CD4-positive, alpha-beta T cell treated with Interleukin-17A for 4 hours (primary cell): ENCODE measurements around the gene CCDC175.

Experiments used
- DNase-seq: peaks from one replicate; pipeline ENCODE4 v3.0.0-alpha.2; 2020; ENCODE audit warnings: mixed read lengths

CCDC175 gene

GRCh38 chr14:59576332-59577294 lies at the start of gene CCDC175:
Gene CCDC175 (minus strand): TSS chr14:59576812. CDS start chr14:59576775, 37 bp downstream.
- DNase-seq, result peak; percentile 90

DNA sequence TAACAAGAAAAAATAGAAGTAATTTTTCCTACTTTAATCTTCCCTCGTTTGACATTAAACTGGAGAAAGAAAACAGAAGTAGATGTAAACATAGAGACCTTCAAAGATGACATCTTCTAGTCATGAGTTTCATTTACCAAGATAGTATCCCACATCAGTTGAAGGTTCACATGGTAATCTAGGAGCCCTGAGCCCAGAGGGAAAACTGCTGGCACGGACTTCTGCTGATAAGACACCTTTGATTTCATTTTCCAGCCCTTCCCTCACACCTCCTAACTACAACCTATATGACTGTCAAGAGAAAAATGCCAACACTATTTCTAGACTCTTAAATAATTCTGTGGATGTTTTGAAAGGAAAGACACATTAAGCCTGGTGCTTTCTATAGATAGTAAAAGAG lies 46.0 kb upstream of the CCDC175 start:
- DNase-seq, result no peak

- DNase-seq, result no peak
Measured at GRCh38 chr14:59619061-59619460, 42.4 kb upstream of the CCDC175 start.

DNA sequence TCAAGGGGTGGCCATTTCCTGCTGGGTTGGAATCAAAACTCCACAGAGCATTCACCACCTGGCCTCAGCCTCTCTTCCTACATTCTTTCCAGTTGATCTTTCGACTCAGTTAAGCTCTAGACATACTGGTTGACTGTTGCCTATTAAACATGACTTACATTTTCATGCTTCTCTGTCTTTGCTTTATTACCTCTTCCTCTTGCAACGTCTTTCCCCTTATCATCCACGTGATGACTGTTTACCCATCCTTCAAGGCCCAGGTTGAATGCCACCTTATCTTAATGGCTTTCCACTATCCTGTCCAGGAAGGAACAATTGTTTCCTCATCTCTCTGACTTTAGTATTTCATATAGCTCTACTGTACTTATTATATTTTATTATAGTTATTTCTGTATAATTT lies 24.4 kb upstream of the CCDC175 start:
- no peak for DNase-seq

- DNase-seq, result no peak
Measured at GRCh38 chr14:59600211-59600945, 23.8 kb upstream of the CCDC175 start.

- DNase-seq, result no peak
Measured at GRCh38 chr14:59595071-59595470, 18.5 kb upstream of the CCDC175 start.

DNA sequence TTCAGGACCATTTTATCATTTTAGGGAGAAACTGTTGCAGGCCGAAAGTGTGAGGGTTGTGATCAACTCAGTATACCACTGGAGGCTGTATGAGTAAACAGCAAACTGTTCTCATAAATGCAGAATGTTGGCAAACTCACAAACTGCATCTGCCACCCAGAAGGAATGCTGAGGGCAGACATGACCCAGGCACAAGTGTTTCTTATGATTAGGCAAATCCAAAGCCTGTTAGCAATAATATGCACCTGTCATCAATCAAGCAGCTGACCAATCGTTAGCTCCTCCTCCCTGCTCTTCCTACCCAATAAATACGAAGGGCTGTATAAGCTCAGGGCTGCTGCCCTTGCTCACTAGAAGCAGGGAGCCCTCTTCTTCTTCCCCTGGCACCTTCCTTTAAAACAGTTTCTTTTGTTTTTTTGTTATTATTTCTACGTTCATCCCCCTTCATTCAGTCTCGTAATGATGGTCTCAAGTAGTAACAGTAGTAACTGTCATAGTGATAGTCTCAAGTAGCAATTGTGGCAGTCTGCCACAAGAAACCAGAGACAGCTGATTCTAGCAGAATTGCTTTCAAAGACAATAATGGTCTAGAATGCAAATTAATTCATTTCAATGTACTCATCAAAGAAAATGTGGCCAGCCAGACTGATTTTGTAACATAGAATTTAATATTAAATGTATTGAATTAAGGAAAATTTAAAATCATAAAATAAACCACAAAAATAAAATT lies 15.2 kb upstream of the CCDC175 start:
- no peak for DNase-seq

DNA sequence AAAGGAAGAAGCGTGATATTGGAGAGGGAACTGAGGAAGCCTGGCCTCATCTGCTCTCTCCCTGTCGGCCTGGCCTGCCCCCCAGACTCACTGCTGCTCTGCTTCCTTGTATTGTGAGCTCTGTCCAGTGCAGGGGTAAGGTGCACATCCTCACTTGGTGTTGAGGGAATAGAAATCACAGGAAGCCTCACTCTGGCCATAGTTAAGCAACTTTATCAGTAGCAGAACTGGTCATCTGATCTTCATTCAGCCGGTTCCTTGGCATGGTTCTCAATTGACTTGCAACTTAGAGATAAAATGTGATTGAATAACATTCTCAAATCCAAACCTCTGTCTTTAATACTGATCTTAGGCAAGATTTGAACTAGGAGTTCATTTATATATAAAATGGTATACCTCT lies 11.5 kb upstream of the CCDC175 start:
- DNase-seq, result no peak

DNA sequence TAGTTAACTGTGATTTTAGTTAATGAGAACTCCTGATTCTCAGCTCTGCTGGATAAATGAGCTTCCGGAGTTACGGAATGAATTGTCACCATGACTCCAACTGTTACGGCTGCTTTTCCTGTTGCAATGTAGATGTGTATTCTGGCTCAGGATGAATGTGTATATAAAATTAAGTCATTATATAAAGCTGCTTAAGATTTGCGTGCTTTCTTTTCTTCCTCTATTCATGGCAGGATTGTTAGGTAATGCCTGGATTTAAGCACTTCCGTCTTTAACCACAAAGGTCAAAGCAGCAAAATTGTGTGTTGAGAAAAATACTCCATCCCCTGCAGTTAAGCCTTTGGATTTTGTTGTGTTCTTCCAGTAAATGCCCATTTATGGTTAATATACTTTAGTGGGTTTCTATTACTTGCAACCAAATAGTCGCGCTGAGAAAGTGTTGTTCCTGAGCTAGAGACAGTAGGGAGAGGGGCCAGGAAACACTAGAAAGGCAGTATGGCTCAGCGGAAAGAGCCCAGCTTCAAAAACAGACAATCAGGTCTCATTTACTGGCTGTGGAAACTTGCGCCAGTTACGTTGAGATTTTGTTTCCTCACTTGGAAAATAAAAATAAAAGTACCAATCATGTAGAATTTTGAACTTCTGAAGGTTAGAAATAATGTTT lies 9.4 kb upstream of the CCDC175 start:
- no peak for DNase-seq

DNA sequence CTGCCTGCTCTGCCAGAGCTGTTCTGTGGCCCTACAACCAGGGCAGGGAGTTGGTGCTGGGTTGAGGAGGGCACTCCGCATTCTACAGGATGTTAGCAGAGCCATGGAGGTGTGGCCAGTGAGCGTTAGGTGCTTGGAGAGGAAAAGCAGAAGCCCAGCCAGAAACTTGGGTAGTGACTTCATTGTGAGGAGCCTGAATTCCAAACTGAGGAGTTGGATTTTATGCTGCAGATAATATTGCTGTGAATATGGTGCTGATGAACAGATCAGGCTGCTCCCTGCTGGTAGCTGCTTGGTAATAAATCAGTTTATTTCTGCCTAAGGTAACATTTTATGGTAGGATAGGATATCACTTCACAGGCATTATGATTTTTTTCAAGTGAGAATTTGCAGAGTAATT lies 7.1 kb upstream of the CCDC175 start:
- DNase-seq, result no peak

GRCh38 chr14:59582845-59583509 lies 6.4 kb upstream of the CCDC175 start:
- DNase-seq, result no peak

DNA sequence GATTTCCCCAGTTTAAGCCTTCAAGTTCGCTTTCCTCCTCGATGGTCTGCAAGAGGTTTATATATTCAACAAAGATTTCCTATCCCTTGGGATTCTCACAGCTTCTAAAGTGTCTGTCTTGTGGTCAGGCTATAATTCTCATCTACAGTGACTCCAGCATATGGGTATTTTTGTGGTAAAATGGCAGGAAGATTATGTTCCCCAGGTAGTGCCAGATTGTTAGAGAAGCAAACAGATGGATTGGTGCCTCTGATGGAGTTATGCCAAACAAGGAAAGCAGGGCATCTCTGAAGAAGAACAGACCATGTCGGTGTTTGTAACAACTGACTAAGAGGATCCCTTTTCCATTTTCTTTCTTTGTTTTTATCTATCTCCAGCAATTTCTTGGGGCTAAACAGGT lies 5.5 kb upstream of the CCDC175 start:
- no peak for DNase-seq

DNA sequence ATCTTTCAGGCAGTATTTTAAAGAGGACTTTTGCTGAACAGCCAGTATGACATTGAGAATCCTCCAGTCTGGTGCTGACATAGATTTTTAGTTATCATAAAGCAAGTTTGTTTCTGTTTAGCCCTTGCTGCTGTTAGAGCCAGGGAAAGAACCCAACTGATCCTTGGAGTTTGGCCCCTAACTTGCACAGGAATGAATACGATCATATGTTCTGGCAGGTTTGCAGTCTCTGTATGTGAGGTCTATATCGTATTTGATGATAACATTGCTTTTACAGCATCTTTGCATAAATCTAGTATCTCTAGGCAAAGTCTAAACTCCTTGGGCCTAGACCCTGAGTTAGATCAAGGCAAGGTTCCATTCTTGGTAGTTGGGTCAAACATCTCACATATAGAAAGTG lies 4.3 kb upstream of the CCDC175 start:
- no peak for DNase-seq

GRCh38 chr14:59570122-59570521 lies 6.5 kb downstream of the CCDC175 start:
- DNase-seq, result no peak

DNA sequence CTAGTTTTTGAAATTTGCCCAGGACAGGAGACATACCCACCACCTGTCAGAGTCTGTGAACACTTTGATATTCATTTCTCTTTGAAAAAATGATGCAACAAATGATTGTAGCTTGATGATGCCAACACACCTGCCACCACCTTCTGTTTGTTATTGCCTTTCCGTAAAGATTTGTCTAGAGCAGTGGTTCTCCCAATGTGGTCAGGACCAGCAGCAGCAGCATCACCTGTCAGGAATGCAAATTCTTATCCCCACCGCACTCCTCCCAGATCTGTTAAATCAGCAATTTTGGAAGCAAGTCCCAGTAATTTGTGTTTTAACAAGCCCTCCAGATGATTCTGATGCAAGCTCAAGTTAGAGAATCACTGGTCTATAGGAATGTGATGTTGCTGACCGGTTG lies 9.9 kb downstream of the CCDC175 start:
- DNase-seq, result no peak

DNA sequence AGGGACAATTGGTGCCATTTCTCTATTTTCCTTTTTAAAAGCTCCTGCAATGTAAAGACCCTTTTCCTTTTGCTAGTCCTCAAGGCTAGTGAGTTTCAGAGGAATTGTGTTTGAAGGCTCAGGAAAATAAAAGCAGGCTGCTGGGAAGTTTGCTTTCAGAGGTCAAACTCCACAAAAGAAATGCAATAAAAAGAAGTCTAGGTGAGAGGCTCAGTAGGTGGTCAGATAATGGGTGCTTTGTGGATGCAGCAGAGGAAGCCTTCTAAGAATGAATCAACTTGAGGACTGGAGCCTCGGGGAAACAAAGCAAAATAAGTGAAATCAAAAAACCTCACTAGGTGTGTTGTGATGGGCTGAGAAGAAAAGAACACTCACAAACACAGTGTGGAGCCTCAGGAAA lies 10.3 kb downstream of the CCDC175 start:
- no peak for DNase-seq

GRCh38 chr14:59565087-59565486 lies 11.5 kb downstream of the CCDC175 start:
- DNase-seq, result no peak

DNA sequence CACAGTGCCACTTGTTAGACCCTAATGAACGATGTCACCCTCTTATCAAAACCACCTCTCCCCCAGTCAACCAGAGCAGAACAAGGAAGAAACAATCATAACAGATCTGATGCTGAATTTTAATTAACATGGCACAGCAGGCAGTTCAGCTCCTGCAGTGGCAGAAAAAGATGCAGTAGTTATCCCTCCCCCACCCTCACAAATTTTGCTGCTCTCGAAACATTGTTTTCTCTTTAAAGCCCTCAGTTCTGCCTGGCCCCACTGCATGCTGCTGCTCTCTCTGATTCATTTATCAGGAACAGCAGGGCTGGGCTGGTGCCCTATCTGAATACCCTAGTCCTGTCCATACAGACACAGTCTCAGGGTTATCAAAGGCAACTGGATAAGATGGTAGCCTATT lies 12.2 kb downstream of the CCDC175 start:
- DNase-seq, result no peak

DNA sequence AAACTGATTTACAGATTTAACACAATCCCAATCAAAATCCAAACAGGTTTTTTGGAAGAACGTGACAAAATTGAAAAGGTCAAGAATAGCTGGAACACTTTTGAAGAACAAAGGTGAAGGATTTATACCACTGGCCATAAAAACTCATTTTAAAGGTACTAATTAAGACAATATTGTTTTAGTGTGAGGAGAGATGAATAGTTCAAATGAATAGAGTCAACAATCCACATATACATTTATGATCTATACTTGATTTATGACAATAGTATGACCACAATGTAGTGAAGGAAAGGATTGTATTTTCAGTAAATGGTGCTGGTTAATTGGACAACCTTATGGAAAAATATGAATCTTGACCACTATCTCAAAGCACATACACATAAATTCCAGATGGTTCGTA lies 29.3 kb downstream of the CCDC175 start:
- no peak for DNase-seq

DNA sequence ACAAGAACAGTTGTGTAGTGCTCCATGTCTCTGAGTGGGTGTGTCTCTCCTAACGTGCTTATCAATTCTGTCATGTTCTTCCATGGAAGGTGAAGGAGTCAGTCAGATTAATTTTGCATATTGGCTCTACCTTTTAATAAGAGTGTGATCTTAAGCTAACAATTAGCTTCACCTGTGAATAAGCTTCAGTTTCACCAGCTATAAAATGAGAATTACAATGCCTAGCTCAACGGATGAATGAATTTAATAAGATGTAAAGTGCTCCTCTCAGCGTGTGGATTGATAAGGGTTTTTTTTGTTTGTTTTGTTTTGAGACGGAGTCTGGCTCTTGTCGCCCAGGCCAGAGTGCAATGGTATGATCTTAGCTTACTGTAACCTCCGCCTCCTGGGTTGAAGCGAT lies 32.7 kb downstream of the CCDC175 start:
- no peak for DNase-seq

DNA sequence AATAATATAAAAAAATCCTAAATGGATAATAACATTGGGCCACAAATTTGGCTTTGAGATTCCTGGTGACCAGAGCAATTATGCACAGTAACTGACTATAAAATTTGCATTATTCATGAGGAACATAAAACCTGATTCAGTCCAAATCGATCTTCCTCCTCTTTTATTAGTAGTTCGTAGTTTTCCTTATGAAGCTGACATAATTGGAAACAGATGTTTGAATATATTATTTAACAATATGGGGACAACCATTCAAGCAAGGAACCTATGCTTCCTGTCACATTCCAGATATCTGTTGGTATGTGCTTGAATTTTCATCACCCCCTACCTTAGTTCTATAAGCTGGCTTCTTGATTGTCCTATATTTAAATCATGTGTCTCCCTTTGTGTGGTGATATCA lies 34.9 kb downstream of the CCDC175 start:
- no peak for DNase-seq

DNA sequence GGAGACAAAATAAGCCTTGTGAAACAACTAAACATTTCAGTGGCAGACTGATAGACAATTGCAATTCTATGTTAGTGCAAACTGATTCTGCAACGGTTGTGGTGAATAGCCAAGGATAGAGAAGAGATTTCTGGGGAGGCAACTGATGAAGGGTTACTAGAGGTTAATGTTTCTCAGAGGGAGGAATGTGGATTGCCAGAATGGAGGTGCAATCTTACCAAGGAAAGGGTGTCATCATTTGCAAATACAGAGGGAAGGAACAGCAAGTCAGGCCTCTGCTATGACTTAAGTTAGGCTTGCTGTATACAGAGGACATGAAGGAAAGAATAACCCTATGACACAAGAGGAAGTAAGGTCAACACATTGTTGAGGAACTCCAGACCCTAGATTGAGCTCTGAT lies 35.8 kb downstream of the CCDC175 start:
- no peak for DNase-seq
